K562 (cell line): ENCODE data around the gene CLEC6A. TPM values are rescaled to one million over a fixed set of nuclear protein-coding genes. Genes with fewer than 3 reads are reported as not detected.

Experiments
- BMI1 ChIP-seq: fragments of 150-350 bp; IDR thresholded peaks from 2 replicates; pipeline ENCODE4 v1.6.1; 2014; ENCODE audit warnings: low read length
- CAMTA2 ChIP-seq: fragments of 250-450 bp; sonication (Bioruptor Pico); conservative IDR thresholded peaks from 2 replicates; pipeline ENCODE4 v1.5.1; 2022
- CCAR2 ChIP-seq: fragments of 200-400 bp; formaldehyde crosslinking; IDR thresholded peaks from 2 replicates; pipeline ENCODE4 v1.6.1; 2017; ENCODE audit warnings: mild to moderate bottlenecking, low read depth, low read length
- CTCFL ChIP-seq: IDR thresholded peaks from 2 replicates; pipeline ENCODE4 v1.6.1; 2011; ENCODE audit warnings: borderline replicate concordance, low read depth, mild to moderate bottlenecking, moderate library complexity, low read length; ENCODE audit not compliant: insufficient read depth, poor library complexity, severe bottlenecking
- EZH2 ChIP-seq: IDR thresholded peaks from 2 replicates; pipeline ENCODE4 v1.6.1; 2012; ENCODE audit warnings: low read depth, mild to moderate bottlenecking, inconsistent platforms, low read length, borderline replicate concordance
- SP1 ChIP-seq: sonication (generic); formaldehyde crosslinking; IDR thresholded peaks from 2 replicates; pipeline ENCODE4 v1.8.1; 2022; ENCODE audit warnings: mild to moderate bottlenecking, missing genetic modification reagents
- ZBTB34 ChIP-seq: fragments of 250-450 bp; sonication (Bioruptor Pico); IDR thresholded peaks from 2 replicates; pipeline ENCODE4 v1.8.0; 2021; ENCODE audit warnings: mild to moderate bottlenecking, moderate library complexity
- ZHX1 ChIP-seq: fragments of 150-350 bp; conservative IDR thresholded peaks from 2 replicates; pipeline ENCODE4 v1.6.1; 2014; ENCODE audit warnings: low read length
- ZNF586 ChIP-seq: fragments of 450-650 bp; formaldehyde crosslinking; conservative IDR thresholded peaks from 2 replicates; pipeline ENCODE4 v1.4.0; 2020; ENCODE audit warnings: mild to moderate bottlenecking, moderate library complexity
- ZNF77 ChIP-seq: fragments of 250-450 bp; sonication (Bioruptor Pico); IDR thresholded peaks from 2 replicates; pipeline ENCODE4 v1.5.0; 2020
- polyA plus RNA-seq, 8 experiments: library from polyadenylated mRNA; depleted of rRNA in 4 of 8; stranded (reverse) in 5 of 8; unstranded in 3 of 8; fragments of >200 nt; fragmentation: Nextera tagmentation in 2 of 8; fragmentation: Illumina TruSeq in 1 of 8; extraction: Ambion mirVana in 2 of 8; extraction: Trizol in 1 of 8; gene quantifications; 2 replicates each; pipeline versions ENCODE4 v1.2.1 to v1.2.3, GENCODE V29; 2011 to 2014; ENCODE audit warnings: inconsistent platforms in 1 of 8, missing spikeins in 1 of 8
- total RNA-seq, 7 experiments: library from RNA; depleted of rRNA in 6 of 7; stranded (reverse); fragments of >200 nt in 6 of 7; fragmentation: Illumina TruSeq in 2 of 7; extraction: Trizol in 2 of 7; gene quantifications; 2 replicates each; pipeline versions ENCODE4 v1.2.1 to v1.2.3, GENCODE V29; 2011 to 2021; ENCODE audit warnings: low replicate concordance in 1 of 7

The CLEC6A gene
- total and polyA plus RNA-seq, 9 of the 15 experiments (the other 6 are each of a cell fraction or from before 2014, with no cell fraction given), result not detected

GRCh38 chr12:8465301-8465996, 9.7 kb downstream of the CLEC6A start (continued):
- TF ChIP-seq CTCFL, result no peak
- no peak for TF ChIP-seq EZH2
- no peak for TF ChIP-seq CAMTA2 (CRISPR knock-in tag)
- TF ChIP-seq ZNF77 (CRISPR knock-in tag), result no peak
- no peak for TF ChIP-seq ZBTB34 (CRISPR knock-in tag)
- TF ChIP-seq BMI1, result no peak
- no peak for TF ChIP-seq CCAR2
- TF ChIP-seq SP1 (CRISPR knock-in tag), result no peak
- no peak for TF ChIP-seq ZHX1
- no peak for TF ChIP-seq ZNF586 (CRISPR knock-in tag)
- TF ChIP-seq, all 486 proteins: peak for 0
